ENCODE results near the gene FAM184B.

- TF ChIP-seq CTCF (IDR thresholded peaks at IDR 0.05 in 2 of 3, conservative IDR thresholded peaks at IDR 0.05 in 1 of 3; ENCODE audit: borderline replicate concordance in 1 of 3, insufficient read depth in 1 of 3, low read depth in 2 of 3, low read length in 2 of 3) (no peak), ELF1 (IDR thresholded peaks at IDR 0.05; ENCODE audit: borderline replicate concordance, low read depth) (no peak), POLR2A (IDR thresholded peaks at IDR 0.05; ENCODE audit: borderline replicate concordance, extremely low read depth, insufficient read depth, insufficient read length) (no peak), TCF7L2 (IDR thresholded peaks at IDR 0.05; ENCODE audit: borderline replicate concordance, extremely low read depth, insufficient read depth, insufficient read length) (no peak), EGR1 (IDR thresholded peaks at IDR 0.05; ENCODE audit: low read depth) (no peak), REST (IDR thresholded peaks at IDR 0.05; ENCODE audit: low read depth) (no peak), ATF3 (IDR thresholded peaks at IDR 0.05) (no peak), CBX3 (IDR thresholded peaks at IDR 0.05; ENCODE audit: low read depth) (no peak), EZH2 (IDR thresholded peaks at IDR 0.05) (no peak), ZBTB33 (IDR thresholded peaks at IDR 0.05; ENCODE audit: extremely low read depth, insufficient replicate concordance, low read length) (no peak), SP1 (IDR thresholded peaks at IDR 0.05; ENCODE audit: low read depth) (no peak), ZNF274 (IDR thresholded peaks at IDR 0.05; ENCODE audit: low read depth, low read length) (no peak), POLR2AphosphoS5 (IDR thresholded peaks at IDR 0.05; ENCODE audit: low read depth, low read length) (no peak), SRF (IDR thresholded peaks at IDR 0.05; ENCODE audit: low read depth) (no peak)
Measured at GRCh38 chr4:17736484-17736883, 44.9 kb downstream of the FAM184B start.

Measured in HCT116 (cell line).